HEK293 (cell line): ENCODE measurements around the gene COA1.

Experiments used
- CTCF ChIA-PET: fragments of 350-600 bp; formaldehyde crosslinking; extraction: SDS; loops from one replicate; lab custom pipeline; 2021; ENCODE audit warnings: antibody characterized with exemption; lab: Yijun Ruan, JAX
- POLR2A ChIA-PET: fragments of 300-600 bp; formaldehyde crosslinking; extraction: SDS; loops from one replicate; lab custom pipeline; 2020; ENCODE audit warnings: antibody characterized with exemption, inconsistent platforms; lab: Yijun Ruan, JAX
- H3K27ac ChIP-seq: fragments of 200-500 bp; sonication (Bioruptor generic); 2 replicates; pipeline ENCODE4 v1.5.1; 2014; ENCODE audit warnings: low read depth, low read length, control low read depth, inconsistent platforms; ENCODE audit errors: extremely low read depth
- H3K36me3 ChIP-seq, 2 experiments: fragments of 200-500 bp in 1 of 2; sonication (Bioruptor generic) in 1 of 2; 1 replicate in 1 of 2; 2 replicates in 1 of 2; pipeline ENCODE4 v1.5.1; 2014 to 2017; ENCODE audit warnings: inconsistent platforms in 2 of 2, low read length in 2 of 2; ENCODE audit not compliant: control insufficient read depth in 2 of 2, insufficient read depth in 1 of 2
- H3K4me1 ChIP-seq: fragments of 200-500 bp; sonication (Bioruptor generic); 2 replicates; pipeline ENCODE4 v1.5.1; 2014; ENCODE audit warnings: mild to moderate bottlenecking, low read length, inconsistent platforms; ENCODE audit not compliant: control insufficient read depth, insufficient read depth
- H3K4me3 ChIP-seq: 2 replicates; pipeline ENCODE4 v1.5.1; 2011; ENCODE audit warnings: low read depth, mild to moderate bottlenecking, control low read depth, low read length, moderate library complexity
- H3K9me3 ChIP-seq: fragments of 200-500 bp; sonication (Bioruptor generic); 2 replicates; pipeline ENCODE4 v1.5.1; 2014; ENCODE audit warnings: low read depth, low read length, inconsistent platforms; ENCODE audit not compliant: control insufficient read depth, insufficient read depth
- PBX3 ChIP-seq: sonication (generic); formaldehyde crosslinking; IDR thresholded peaks from 2 replicates; pipeline ENCODE4 v1.8.1; 2022; ENCODE audit warnings: mild to moderate bottlenecking, moderate library complexity, missing genetic modification reagents
- PRDM10 ChIP-seq: fragments of 450-650 bp; formaldehyde crosslinking; IDR thresholded peaks from 2 replicates; pipeline ENCODE4 v1.5.1; 2016; ENCODE audit warnings: missing biosample characterization, missing genetic modification characterization
- SCRT2 ChIP-seq: fragments of 450-650 bp; formaldehyde crosslinking; IDR thresholded peaks from 2 replicates; pipeline ENCODE4 v1.5.1; 2016; ENCODE audit warnings: missing biosample characterization, missing genetic modification characterization
- ZBTB17 ChIP-seq: fragments of 450-650 bp; formaldehyde crosslinking; IDR thresholded peaks from 2 replicates; pipeline ENCODE4 v1.5.1; 2016; ENCODE audit warnings: missing biosample characterization, missing genetic modification characterization
- ZEB2 ChIP-seq: fragments of 450-650 bp; formaldehyde crosslinking; IDR thresholded peaks from 2 replicates; pipeline ENCODE4 v1.5.1; 2016; ENCODE audit warnings: missing biosample characterization, missing genetic modification characterization
- ZNF18 ChIP-seq: fragments of 450-650 bp; formaldehyde crosslinking; IDR thresholded peaks from 2 replicates; pipeline ENCODE4 v1.5.1; 2016; ENCODE audit warnings: missing biosample characterization, missing genetic modification characterization
- ZNF23 ChIP-seq: fragments of 450-650 bp; formaldehyde crosslinking; IDR thresholded peaks from 2 replicates; pipeline ENCODE4 v1.5.1; 2016; ENCODE audit warnings: missing biosample characterization, missing genetic modification characterization, borderline replicate concordance
- ZNF335 ChIP-seq: fragments of 450-650 bp; formaldehyde crosslinking; conservative IDR thresholded peaks from 2 replicates; pipeline ENCODE4 v1.5.1; 2016; ENCODE audit warnings: missing biosample characterization, missing genetic modification characterization
- ZNF398 ChIP-seq: fragments of 450-650 bp; formaldehyde crosslinking; IDR thresholded peaks from 2 replicates; pipeline ENCODE4 v1.5.1; 2017; ENCODE audit warnings: missing biosample characterization, missing genetic modification characterization
- ZNF426 ChIP-seq: fragments of 450-650 bp; formaldehyde crosslinking; IDR thresholded peaks from 2 replicates; pipeline ENCODE4 v1.5.1; 2017; ENCODE audit warnings: missing biosample characterization, missing genetic modification characterization, mild to moderate bottlenecking, inconsistent platforms, moderate library complexity
- ZNF561 ChIP-seq: fragments of 450-650 bp; IDR thresholded peaks from 2 replicates; pipeline ENCODE4 v1.5.1; 2018; ENCODE audit warnings: missing biosample characterization, missing genetic modification characterization, borderline replicate concordance
- ZNF639 ChIP-seq: fragments of 450-650 bp; formaldehyde crosslinking; IDR thresholded peaks from 2 replicates; pipeline ENCODE4 v1.5.1; 2016; ENCODE audit warnings: missing biosample characterization, missing genetic modification characterization
- ZNF660 ChIP-seq: fragments of 450-650 bp; IDR thresholded peaks from 2 replicates; pipeline ENCODE4 v1.5.1; 2018; ENCODE audit warnings: missing biosample characterization, mild to moderate bottlenecking, missing genetic modification characterization
- TF ChIP-seq, protein P1 (sequence below): fragments of 450-650 bp; formaldehyde crosslinking; IDR thresholded peaks from 2 replicates; pipeline ENCODE4 v1.5.1; 2016; ENCODE audit warnings: missing biosample characterization, missing genetic modification characterization
- TF ChIP-seq, protein P2 (sequence below): fragments of 450-650 bp; formaldehyde crosslinking; IDR thresholded peaks from 2 replicates; pipeline ENCODE4 v1.5.1; 2017; ENCODE audit warnings: missing biosample characterization, missing genetic modification characterization
- TF ChIP-seq, protein P3 (sequence below): fragments of 450-650 bp; formaldehyde crosslinking; IDR thresholded peaks from 2 replicates; pipeline ENCODE4 v1.5.1; 2016; ENCODE audit warnings: missing biosample characterization, missing genetic modification characterization

Gene COA1

DNA sequence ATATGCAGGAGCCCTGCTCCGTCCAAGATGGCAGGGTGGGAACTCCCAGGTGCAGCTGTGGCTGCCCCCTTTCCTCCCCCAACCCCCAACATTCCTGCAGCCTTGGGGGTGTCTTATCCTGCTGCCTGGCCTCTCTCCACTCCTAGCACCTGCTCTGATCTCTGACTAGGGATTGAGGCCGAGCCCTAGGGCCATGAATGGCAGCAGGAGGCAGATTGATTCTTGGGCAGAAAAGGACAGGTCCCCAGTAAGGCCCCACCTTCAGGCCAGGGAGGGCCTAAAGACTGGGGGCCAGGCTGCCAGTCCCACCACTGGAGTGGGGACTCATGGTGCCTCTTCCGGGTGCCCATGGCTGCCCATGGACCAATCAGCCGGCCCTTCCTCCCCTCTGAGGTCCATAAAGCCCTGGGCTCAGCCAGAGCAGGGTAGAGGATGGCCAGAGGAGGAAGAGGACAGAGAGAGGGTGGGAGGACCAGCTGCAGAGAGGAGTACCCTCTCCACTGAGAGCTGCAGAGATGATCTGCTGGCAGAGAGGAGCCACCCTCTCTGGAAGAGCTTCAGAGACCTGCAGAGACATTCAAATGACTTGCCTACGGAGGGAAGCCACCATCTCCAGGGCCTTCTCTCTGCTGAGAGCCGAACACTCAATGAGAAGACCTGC, 8.3 kb upstream of the COA1 start (continued):
- TF ChIP-seq PBX3 (no peak), ZNF639 (no peak), ZNF561 (tag by site-specific recombination) (no peak)
- TF ChIP-seq, all 188 proteins: peak for 0

DNA sequence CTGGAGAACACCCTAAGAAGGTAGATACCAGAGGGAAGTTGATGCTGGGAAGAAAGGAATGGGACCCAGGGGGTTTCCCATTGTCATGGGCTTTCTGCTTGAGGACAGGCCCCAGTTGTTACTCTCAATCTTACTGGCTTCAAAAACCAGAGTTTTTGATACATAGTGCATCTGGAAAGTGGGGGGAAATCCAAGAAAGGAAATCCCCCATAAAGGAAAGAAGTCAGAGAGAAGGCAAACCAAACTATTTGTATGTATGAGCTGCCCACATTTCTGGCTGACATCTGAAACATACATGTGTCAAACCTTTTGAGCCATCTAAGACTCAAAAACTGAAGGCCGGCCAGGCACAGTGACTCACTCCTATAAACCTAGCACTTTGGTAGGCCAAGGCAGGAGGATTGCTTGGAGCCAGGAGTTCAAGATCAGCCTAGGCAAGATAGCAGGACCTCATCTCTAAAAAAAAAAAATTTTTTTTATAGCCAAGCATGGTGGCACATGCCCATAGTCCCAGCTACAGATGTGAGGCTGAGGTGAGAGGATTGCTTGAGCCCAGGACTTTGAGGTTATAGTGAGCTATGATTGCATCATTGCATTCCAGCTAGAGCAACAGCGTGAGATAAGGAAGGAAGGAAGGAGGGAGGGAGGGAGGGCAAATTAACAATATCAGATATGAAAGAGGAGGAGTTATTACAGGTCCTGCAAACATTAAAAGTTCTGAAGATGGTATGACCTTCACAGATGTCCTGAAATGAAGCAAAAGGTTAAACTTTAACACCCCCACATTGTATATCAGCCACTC, 6.7 kb upstream of the COA1 start:
- CTCF ChIA-PET: interaction anchor here (0.5 to 1.8 kb wide), 7 partner anchors 9 to 612 kb away, joined by 3 to 8 read pairs (median 3); partner anchors contain the start of gene STK17A
- TF ChIP-seq ZNF660 (tag by site-specific recombination) (no peak), PRDM10 (tag by site-specific recombination) (peak; percentile 80), ZNF398 (tag by site-specific recombination) (0 out of 2 replicates have a peak, but pooled peaks have one; percentile 28), ZEB2 (tag by site-specific recombination) (no peak), ZNF426 (tag by site-specific recombination) (no peak), ZNF18 (tag by site-specific recombination) (no peak), ZNF335 (tag by site-specific recombination) (peak; percentile 13; the same call in 1 of the 2 replicates), ZNF23 (no peak), ZBTB17 (tag by site-specific recombination) (0 out of 2 replicates have a peak, but pooled peaks have one; percentile 21), SCRT2 (peak; percentile 82)
- TF ChIP-seq, protein P1, sequence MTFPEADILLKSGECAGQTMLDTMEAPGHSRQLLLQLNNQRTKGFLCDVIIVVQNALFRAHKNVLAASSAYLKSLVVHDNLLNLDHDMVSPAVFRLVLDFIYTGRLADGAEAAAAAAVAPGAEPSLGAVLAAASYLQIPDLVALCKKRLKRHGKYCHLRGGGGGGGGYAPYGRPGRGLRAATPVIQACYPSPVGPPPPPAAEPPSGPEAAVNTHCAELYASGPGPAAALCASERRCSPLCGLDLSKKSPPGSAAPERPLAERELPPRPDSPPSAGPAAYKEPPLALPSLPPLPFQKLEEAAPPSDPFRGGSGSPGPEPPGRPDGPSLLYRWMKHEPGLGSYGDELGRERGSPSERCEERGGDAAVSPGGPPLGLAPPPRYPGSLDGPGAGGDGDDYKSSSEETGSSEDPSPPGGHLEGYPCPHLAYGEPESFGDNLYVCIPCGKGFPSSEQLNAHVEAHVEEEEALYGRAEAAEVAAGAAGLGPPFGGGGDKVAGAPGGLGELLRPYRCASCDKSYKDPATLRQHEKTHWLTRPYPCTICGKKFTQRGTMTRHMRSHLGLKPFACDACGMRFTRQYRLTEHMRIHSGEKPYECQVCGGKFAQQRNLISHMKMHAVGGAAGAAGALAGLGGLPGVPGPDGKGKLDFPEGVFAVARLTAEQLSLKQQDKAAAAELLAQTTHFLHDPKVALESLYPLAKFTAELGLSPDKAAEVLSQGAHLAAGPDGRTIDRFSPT (tag by site-specific recombination): no peak
- TF ChIP-seq, protein P2, sequence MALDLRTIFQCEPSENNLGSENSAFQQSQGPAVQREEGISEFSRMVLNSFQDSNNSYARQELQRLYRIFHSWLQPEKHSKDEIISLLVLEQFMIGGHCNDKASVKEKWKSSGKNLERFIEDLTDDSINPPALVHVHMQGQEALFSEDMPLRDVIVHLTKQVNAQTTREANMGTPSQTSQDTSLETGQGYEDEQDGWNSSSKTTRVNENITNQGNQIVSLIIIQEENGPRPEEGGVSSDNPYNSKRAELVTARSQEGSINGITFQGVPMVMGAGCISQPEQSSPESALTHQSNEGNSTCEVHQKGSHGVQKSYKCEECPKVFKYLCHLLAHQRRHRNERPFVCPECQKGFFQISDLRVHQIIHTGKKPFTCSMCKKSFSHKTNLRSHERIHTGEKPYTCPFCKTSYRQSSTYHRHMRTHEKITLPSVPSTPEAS (tag by site-specific recombination): no peak
- TF ChIP-seq, protein P3, sequence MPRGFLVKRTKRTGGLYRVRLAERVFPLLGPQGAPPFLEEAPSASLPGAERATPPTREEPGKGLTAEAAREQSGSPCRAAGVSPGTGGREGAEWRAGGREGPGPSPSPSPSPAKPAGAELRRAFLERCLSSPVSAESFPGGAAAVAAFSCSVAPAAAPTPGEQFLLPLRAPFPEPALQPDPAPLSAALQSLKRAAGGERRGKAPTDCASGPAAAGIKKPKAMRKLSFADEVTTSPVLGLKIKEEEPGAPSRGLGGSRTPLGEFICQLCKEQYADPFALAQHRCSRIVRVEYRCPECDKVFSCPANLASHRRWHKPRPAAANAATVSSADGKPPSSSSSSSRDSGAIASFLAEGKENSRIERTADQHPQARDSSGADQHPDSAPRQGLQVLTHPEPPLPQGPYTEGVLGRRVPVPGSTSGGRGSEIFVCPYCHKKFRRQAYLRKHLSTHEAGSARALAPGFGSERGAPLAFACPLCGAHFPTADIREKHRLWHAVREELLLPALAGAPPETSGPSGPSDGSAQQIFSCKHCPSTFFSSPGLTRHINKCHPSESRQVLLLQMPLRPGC (tag by site-specific recombination): no peak

More for the DNA sequence above, 6.7 kb upstream of the COA1 start:
- no peak overlapping the region for H3K27ac ChIP-seq
- H3K9me3 ChIP-seq: no peaks in the 10 kb centered on the region
- no peak overlapping the region for H3K4me3 ChIP-seq
- no peaks in the 10 kb centered on the region for H3K36me3 ChIP-seq
- H3K4me1 ChIP-seq: no peaks in the 10 kb centered on the region
- POLR2A ChIA-PET: interaction anchor here (1.0 to 2.1 kb wide), 2 partner anchors 23 to 153 kb away, joined by 3 to 8 read pairs; partner anchors contain the start of genes BLVRA and STK17A
